K562 (cell line): Measurements from ENCODE around the gene TRIP10.

ENCODE experiments used
- JUND ChIP-seq, 2 experiments: IDR thresholded peaks; 2 replicates in 1 of 2; 3 replicates in 1 of 2; pipeline ENCODE4 v1.6.1; 2011; ENCODE audit warnings: borderline replicate concordance in 2 of 2, low read depth in 2 of 2, low read length in 2 of 2, improper control_type of control experiment in 1 of 2, missing biosample characterization in 1 of 2, missing genetic modification characterization in 1 of 2, missing genetic modification reagents in 1 of 2
- SREBF2 ChIP-seq: sonication (generic); formaldehyde crosslinking; IDR thresholded peaks from 2 replicates; pipeline ENCODE4 v1.4.0; 2020; ENCODE audit warnings: mild to moderate bottlenecking, missing genetic modification reagents
- YY1 ChIP-seq, 3 experiments: IDR thresholded peaks; 2 replicates each; pipeline ENCODE4 v1.6.1; 2011; ENCODE audit warnings: low read length in 2 of 3, mild to moderate bottlenecking in 2 of 3, moderate library complexity in 2 of 3, borderline replicate concordance in 1 of 3, control low read depth in 1 of 3, low read depth in 1 of 3; ENCODE audit not compliant: insufficient read depth in 3 of 3, insufficient replicate concordance in 2 of 3, control insufficient read depth in 1 of 3, insufficient read length in 1 of 3; ENCODE audit errors: extremely low read depth in 1 of 3
- ZKSCAN8 ChIP-seq: fragments of 200-800 bp; sonication (Bioruptor generic); IDR thresholded peaks from 2 replicates; pipeline ENCODE4 v1.6.1; 2016; ENCODE audit warnings: missing genetic modification characterization, missing compliant biosample characterization
- TF ChIP-seq, protein P1 (sequence below): sonication (generic); formaldehyde crosslinking; IDR thresholded peaks from 2 replicates; pipeline ENCODE4 v1.8.0; 2022; ENCODE audit warnings: mild to moderate bottlenecking, missing genetic modification reagents, borderline replicate concordance
- TF ChIP-seq, protein P2 (sequence below), 3 experiments: IDR thresholded peaks in 2 of 3; conservative IDR thresholded peaks in 1 of 3; 2 replicates each; pipeline ENCODE4 v1.5.1; 2011 to 2012; ENCODE audit warnings: low read length in 3 of 3, mild to moderate bottlenecking in 3 of 3, control low read depth in 2 of 3, improper control_type of control experiment in 1 of 3, inconsistent platforms in 1 of 3, low read depth in 1 of 3, mixed read lengths in 1 of 3, moderate library complexity in 1 of 3; ENCODE audit not compliant: insufficient read depth in 2 of 3

DNA sequence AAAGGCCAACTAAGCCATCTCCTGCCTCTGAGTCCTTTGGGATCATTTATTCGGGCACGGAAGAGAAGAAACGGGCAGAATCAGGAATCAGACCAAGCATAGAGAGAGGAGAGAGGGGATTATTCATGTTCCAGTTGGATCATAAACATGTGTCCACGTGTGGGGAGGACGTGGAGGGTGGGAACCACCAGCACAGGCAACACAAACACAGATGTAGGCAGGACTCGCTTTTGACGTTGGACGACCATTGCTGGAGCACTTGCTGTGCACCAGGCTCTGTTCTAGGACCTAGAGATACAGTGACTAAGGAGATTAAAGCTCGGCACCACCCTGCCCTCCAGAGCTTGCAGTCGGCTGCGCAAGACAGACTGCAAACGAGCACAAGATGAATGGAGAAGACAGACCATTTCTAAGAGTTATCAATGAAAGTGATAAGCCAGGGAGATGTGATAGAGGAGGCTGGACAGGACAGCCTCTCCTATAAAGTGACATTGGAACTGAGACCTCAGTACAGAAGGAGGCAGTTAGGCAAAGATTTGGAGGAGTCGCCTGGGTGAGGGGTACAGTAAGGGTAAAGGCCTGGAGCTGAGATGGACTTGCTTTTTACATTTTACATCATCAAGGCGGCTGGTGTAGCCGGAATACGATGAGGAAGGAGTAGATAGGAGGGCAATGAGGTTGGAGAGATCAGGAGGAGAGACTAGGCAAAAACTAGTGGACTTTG is 27.0 kb downstream of the TRIP10 start:
- TF ChIP-seq JUND (IDR thresholded peaks at IDR 0.05; ENCODE audit: borderline replicate concordance, low read depth, low read length) (no peak), JUND (tag; IDR thresholded peaks at IDR 0.05; ENCODE audit: borderline replicate concordance, low read depth, low read length) (no peak), YY1 (IDR thresholded peaks at IDR 0.05; ENCODE audit: borderline replicate concordance in 1 of 3, control insufficient read depth in 1 of 3, extremely low read depth in 1 of 3, insufficient read depth in 3 of 3, insufficient read length in 1 of 3, insufficient replicate concordance in 2 of 3, low read depth in 1 of 3, low read length in 2 of 3) (no peak), SREBF2 (CRISPR knock-in tag) (no peak), ZKSCAN8 (CRISPR knock-in tag) (no peak)
- TF ChIP-seq, protein P1, sequence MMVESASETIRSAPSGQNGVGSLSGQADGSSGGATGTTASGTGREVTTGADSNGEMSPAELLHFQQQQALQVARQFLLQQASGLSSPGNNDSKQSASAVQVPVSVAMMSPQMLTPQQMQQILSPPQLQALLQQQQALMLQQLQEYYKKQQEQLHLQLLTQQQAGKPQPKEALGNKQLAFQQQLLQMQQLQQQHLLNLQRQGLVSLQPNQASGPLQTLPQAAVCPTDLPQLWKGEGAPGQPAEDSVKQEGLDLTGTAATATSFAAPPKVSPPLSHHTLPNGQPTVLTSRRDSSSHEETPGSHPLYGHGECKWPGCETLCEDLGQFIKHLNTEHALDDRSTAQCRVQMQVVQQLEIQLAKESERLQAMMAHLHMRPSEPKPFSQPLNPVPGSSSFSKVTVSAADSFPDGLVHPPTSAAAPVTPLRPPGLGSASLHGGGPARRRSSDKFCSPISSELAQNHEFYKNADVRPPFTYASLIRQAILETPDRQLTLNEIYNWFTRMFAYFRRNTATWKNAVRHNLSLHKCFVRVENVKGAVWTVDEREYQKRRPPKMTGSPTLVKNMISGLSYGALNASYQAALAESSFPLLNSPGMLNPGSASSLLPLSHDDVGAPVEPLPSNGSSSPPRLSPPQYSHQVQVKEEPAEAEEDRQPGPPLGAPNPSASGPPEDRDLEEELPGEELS (CRISPR knock-in tag) = no peak
- TF ChIP-seq, protein P2, sequence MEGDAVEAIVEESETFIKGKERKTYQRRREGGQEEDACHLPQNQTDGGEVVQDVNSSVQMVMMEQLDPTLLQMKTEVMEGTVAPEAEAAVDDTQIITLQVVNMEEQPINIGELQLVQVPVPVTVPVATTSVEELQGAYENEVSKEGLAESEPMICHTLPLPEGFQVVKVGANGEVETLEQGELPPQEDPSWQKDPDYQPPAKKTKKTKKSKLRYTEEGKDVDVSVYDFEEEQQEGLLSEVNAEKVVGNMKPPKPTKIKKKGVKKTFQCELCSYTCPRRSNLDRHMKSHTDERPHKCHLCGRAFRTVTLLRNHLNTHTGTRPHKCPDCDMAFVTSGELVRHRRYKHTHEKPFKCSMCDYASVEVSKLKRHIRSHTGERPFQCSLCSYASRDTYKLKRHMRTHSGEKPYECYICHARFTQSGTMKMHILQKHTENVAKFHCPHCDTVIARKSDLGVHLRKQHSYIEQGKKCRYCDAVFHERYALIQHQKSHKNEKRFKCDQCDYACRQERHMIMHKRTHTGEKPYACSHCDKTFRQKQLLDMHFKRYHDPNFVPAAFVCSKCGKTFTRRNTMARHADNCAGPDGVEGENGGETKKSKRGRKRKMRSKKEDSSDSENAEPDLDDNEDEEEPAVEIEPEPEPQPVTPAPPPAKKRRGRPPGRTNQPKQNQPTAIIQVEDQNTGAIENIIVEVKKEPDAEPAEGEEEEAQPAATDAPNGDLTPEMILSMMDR (IDR thresholded peaks at IDR 0.05 in 2 of 3, conservative IDR thresholded peaks at IDR 0.05 in 1 of 3; ENCODE audit: insufficient read depth in 2 of 3, low read depth in 1 of 3, low read length in 3 of 3) = 0 out of 6 replicates have a peak, but pooled peaks of 1 of the 3 experiments have one; percentile 8
